ENCODE measurements around the gene PRAME. TPM values are rescaled to one million over a fixed set of nuclear protein-coding genes. Genes with fewer than 3 reads are reported as not detected.
"Not testable (repeated sequence)": the region's sequence is repeated elsewhere in the genome, so short reads cannot be mapped to it uniquely, and the experiment has no call there.

The PRAME gene
- total RNA-seq, 1 experiment from 2014 or later, result not detected

DNA sequence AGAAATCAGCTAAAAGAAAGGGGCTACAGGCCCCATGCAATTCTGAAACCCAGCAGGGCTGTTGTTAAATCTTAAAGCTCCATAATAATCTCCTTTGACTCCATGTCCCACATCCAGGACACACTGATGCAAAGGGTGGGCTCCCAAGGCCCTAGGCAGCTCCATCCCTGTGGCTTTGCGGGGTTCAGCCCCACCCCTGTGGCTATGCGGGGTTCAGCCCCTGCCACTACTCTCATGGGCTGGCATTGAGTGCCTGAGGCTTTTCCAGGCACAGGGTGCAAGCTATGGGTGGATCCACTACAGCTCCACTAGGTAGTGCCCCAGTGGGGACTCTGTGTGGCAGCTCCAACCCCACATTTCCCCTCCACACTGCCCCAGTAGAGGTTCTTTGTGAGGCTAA is 30.3 kb downstream of the PRAME start:
- DNase-seq, result no peak

DNA sequence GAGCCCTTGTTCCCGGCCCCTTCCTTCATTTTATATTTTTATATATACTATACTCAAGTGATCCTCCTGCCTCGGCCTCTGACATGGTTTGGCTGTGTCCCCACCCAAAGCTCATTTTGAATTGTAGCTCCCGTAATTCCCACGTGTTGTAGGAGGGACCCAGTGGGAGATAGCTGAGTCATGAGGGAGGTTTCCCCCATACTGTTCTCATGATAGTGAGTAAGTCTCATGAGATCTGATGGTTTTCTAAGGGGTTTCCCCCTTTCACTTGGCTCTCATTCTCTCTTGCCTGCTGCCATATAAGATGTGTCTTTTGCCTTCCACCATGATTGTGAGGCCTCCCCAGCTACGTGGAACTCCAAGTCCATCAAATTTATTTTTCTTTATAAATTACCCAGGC is 31.8 kb downstream of the PRAME start:
- Histone ChIP-seq H3K27me3 (ENCODE audit: control insufficient read depth, insufficient read depth, low read length) (peaks cover 11% of the 10 kb centered on the region), H3K36me3 (replicated peaks; ENCODE audit: control insufficient read depth, insufficient read depth, low read length) (no peaks in the 10 kb centered on the region), H3K4me3 (ENCODE audit: insufficient read depth, low read depth, low read length) (no peak overlapping the region)
- DNase-seq, result no peak

More for the DNA sequence above, 30.3 kb downstream of the PRAME start:
- H3K36me3 ChIP-seq (replicated peaks; ENCODE audit: control insufficient read depth, insufficient read depth, low read length), result no peaks in the 10 kb centered on the region
- H3K27me3 ChIP-seq (ENCODE audit: control insufficient read depth, insufficient read depth, low read length), result peaks cover 13% of the 10 kb centered on the region
- H3K4me3 ChIP-seq (ENCODE audit: insufficient read depth, low read depth, low read length), result no peak overlapping the region

DNA sequence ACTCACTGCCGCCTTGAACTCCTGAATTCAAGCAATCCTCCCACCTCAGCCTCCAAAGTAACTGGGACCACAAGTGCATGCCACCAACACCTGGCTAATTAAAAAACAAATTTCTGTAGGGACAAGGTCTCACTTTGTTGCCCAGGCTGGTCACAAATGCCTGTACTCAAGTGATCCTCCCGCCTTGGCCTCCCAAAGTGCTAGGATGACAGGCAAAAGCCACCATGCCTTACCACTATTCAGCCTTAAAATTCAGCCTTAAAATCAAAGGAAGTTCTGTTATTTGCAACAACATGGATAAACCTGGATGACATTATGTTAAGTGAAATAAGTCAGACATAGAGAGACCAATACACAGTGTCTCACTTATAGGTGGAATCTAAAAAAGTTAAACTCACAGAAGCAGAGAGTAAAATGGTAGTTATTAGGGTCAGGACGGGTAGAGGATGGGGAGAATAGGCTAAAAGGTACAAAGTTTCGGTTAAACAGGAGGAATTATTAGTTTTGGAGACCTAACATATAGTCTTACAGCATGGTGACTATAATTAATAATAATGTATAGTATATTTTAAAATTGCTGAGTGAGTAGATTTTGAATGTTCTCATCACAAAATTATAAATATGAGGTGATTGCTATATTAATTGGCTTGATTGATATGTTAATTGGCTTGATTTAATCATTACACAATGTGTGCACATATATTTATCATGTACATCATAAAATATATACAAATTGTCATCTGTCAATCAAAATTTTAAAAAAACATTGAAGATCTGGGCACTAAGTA is 32.7 kb downstream of the PRAME start:
- Histone ChIP-seq H3K4me3 (ENCODE audit: insufficient read depth, low read depth, low read length) (no peak overlapping the region), H3K36me3 (replicated peaks; ENCODE audit: control insufficient read depth, insufficient read depth, low read length) (no peaks in the 10 kb centered on the region), H3K27me3 (ENCODE audit: control insufficient read depth, insufficient read depth, low read length) (peaks cover 13% of the 10 kb centered on the region)
- DNase-seq, result no peak

DNA sequence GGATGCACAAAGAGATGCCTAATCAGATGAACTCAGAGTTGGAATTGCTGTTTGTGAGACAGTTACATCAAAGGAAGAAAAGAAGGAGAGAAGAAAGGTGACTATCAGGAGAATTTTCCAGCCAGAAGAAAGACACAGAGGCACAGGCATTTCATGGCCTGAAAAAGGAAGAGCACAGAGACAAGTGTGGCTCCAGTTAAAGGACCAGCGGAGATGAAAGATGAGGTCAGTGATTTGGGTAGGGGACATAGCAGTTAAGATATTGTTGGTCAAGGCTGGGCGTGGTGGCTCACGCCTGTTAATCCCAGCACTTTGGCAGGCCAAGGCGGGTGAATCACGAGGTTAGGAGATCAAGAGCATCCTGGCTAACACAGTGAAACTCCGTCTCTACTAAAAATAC is 35.6 kb downstream of the PRAME start:
- DNase-seq, result no peak
- H3K27me3 ChIP-seq (ENCODE audit: control insufficient read depth, insufficient read depth, low read length), result peaks cover 13% of the 10 kb centered on the region
- no peak overlapping the region for H3K4me3 ChIP-seq (ENCODE audit: insufficient read depth, low read depth, low read length)
- no peaks in the 10 kb centered on the region for H3K36me3 ChIP-seq (replicated peaks; ENCODE audit: control insufficient read depth, insufficient read depth, low read length)

DNA sequence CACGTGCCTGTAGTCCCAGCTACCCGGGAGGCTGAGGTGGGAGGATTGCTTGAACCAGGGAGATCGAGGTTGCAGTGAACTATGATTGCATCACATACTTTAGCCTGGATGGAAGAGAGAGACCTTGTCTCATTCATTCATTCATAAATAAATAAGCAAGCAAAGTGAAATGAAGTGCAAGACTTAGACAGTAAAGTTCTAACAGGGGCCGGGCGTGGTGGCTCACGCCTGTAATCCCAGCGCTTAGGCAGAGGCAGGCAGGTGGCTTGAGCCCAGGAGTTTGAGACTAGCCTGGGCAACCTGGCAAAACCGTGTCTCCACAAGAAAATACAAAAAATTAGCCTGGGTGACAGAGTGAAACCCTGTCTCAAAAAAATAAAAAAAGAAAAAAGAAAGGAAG is 37.4 kb downstream of the PRAME start:
- DNase-seq, result no peak
- peaks cover 12% of the 10 kb centered on the region for H3K27me3 ChIP-seq (ENCODE audit: control insufficient read depth, insufficient read depth, low read length)
- H3K4me3 ChIP-seq (ENCODE audit: insufficient read depth, low read depth, low read length), result no peak overlapping the region
- no peaks in the 10 kb centered on the region for H3K36me3 ChIP-seq (replicated peaks; ENCODE audit: control insufficient read depth, insufficient read depth, low read length)

DNA sequence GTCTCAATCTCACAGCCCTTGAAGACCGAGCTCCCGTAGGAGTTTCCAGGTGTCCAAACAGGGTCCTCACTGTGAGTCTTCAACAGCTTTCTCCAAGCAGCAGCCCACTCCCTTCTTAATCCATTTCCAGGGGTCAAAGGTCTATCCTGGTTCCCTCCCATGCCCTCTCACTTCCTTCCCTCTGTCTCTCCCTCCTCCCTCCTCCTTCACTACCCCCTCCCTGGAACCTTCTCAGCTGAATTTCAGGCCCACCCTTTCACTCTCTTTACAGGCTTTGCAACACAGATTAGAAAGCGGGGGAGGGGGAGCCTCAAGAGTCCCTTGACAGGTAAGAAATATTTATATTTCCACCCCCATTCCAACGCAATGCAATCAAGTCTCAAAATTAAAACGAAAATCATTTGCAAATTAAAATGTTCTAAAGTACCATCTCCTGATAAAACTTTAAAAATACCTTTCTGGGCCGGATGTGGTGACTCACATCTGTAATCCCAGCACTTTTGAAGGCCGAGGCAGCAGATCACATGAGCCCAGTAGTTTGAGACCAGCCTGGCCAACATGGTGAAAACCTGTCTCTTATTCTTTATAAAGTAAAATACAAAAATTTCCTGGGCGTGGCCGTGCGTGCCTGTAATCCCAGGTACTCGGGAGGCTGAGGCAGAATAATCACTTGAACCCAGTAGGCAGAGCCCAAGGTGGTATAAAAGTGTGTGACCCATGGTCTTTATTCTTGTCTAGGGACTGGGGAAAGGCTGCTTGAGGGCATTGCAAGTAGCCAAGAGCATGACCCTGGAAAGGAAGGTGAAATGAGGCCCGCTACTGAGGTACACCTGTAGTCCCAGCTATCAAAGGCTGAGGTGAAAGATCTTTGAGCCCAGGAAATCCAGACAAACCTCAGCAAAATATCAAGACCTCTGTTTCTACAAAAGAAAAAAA is 38.1 kb downstream of the PRAME start:
- Histone ChIP-seq H3K4me3 (ENCODE audit: insufficient read depth, low read depth, low read length) (no peak overlapping the region), H3K36me3 (replicated peaks; ENCODE audit: control insufficient read depth, insufficient read depth, low read length) (no peaks in the 10 kb centered on the region), H3K27me3 (ENCODE audit: control insufficient read depth, insufficient read depth, low read length) (peaks cover 14% of the 10 kb centered on the region)
- DNase-seq, result peak; percentile 19

DNA sequence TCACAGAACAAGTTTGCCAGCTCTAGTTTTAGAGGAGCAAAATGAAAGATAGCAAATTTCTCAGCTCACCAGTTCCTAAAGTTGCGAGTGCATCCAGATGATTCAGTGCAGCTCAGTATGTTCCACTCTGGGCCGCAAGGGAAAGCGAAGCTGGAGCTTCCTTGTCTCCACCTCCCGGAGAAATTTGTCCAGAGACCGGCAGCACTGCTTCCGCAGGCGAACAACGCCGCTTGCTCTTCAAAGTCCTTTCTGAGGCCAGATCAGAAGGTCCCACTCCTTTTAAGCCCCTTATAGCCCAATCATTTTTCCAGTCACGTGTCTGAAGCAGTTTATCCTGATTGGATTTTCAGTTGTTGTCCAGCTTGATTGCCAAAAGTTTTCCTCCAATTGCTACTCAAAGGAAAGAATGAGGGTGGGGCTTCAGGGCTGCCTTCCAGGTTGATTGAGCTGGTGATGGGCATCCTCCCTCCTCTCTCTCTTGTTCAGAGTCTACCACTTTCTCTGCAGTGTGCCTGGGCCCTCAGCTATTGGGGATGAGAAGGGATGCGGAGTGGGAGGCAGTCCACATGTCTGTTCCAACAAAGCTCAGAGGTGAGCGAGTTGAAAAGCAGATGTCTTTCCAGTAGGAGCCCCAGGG is 38.9 kb downstream of the PRAME start, which contains the start of gene ZNF280A:
TSS of gene ZNF280A (minus strand) at position 251 of the 637 bp plus-strand sequence. CDS start 4,640 bp downstream, outside the sequence.
- Histone ChIP-seq H3K36me3 (replicated peaks; ENCODE audit: control insufficient read depth, insufficient read depth, low read length) (no peaks in the 10 kb centered on the region), H3K4me3 (ENCODE audit: insufficient read depth, low read depth, low read length) (no peak within 1 kb of the TSS), H3K27me3 (ENCODE audit: control insufficient read depth, insufficient read depth, low read length) (peaks cover 16% of the 10 kb centered on the region)
- peak; percentile 49 for DNase-seq

DNA sequence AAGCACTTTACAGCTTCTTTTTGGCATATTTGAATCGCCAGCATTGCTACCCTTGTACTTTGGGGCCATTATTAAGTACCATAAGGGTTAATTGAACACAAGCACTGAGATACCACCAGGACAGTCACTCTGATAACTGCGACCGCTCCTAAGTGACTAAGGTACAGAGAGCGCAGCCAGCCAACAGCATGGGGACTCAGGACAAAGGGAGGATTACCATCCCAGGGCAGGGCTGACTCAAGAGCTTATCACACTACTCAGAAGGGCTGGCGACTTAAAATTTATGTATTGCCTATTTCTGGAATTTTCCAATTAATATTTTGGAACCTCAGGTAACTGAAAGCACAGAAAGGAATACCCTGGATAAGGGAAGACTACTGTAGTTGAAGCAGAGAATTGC is 39.5 kb downstream of the PRAME start:
- peak; percentile 26 for DNase-seq
- Histone ChIP-seq H3K27me3 (ENCODE audit: control insufficient read depth, insufficient read depth, low read length) (peaks cover 20% of the 10 kb centered on the region), H3K4me3 (ENCODE audit: insufficient read depth, low read depth, low read length) (no peak overlapping the region), H3K36me3 (replicated peaks; ENCODE audit: control insufficient read depth, insufficient read depth, low read length) (no peaks in the 10 kb centered on the region)

DNA sequence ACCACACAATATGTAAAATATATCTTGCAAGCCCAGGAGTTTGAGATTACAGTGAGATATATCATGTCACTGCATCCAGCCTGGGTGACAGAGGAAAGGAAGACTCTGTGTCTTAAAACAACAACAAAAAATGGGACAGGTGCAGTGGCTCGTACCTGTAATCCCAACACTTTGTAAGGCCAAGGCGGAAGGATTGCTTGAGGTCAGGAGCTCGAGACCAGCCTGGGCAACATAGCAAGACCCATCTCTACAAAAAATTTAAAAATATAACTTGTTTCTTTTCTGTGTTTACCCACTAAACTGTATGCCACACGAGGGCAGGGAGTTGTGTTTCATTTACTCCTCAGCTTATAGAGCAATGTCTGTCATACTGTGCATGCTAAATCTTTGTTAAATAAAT is 42.1 kb downstream of the PRAME start:
- Histone ChIP-seq H3K27me3 (ENCODE audit: control insufficient read depth, insufficient read depth, low read length) (peaks cover 29% of the 10 kb centered on the region), H3K4me3 (ENCODE audit: insufficient read depth, low read depth, low read length) (no peak overlapping the region), H3K36me3 (replicated peaks; ENCODE audit: control insufficient read depth, insufficient read depth, low read length) (no peaks in the 10 kb centered on the region)
- DNase-seq, result no peak

DNA sequence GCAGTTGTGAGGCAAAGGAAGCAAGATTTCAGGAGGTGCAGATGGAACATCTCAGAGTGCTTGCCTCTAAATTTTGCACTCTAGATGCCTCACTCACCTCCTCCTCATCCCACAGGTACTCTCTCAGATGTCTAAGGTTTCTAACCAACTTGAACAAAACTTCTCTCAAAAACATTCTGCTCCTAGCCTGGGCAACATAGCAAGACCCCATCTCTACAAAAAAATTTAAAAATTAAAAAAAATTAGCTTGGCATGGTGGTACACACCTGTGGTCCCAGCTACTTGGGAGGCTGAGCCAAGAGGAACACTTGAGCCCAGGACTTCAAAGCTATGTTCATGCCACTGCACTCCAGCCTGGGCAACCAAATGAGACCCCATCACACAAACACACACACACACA is 43.2 kb downstream of the PRAME start:
- Histone ChIP-seq H3K4me3 (ENCODE audit: insufficient read depth, low read depth, low read length) (no peak overlapping the region), H3K27me3 (ENCODE audit: control insufficient read depth, insufficient read depth, low read length) (peaks cover 30% of the 10 kb centered on the region), H3K36me3 (replicated peaks; ENCODE audit: control insufficient read depth, insufficient read depth, low read length) (no peaks in the 10 kb centered on the region)
- no peak for DNase-seq

DNA sequence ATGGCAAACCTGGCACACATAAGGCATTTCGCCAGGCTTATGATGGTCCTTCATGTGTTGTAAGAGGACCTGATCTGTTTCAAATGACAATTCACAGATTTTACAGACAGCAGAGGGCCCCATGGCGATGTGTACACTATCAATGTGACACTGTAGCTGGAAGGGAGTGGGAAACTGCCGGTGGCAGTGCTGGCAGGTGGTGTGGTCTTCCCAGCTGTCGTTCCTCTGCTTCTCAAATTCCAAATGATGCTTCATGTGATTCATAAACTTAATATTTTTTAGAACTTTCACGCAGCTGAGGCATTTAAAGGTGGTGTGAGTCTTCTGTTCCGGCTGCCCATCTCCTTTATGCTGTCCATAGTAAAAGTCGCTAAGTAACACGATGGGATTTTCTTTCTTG is 44.6 kb downstream of the PRAME start:
- H3K36me3 ChIP-seq (replicated peaks; ENCODE audit: control insufficient read depth, insufficient read depth, low read length); H3K4me3 ChIP-seq (ENCODE audit: insufficient read depth, low read depth, low read length); DNase-seq: not testable (repeated sequence)
- peaks cover 30% of the 10 kb centered on the region for H3K27me3 ChIP-seq (ENCODE audit: control insufficient read depth, insufficient read depth, low read length)

DNA sequence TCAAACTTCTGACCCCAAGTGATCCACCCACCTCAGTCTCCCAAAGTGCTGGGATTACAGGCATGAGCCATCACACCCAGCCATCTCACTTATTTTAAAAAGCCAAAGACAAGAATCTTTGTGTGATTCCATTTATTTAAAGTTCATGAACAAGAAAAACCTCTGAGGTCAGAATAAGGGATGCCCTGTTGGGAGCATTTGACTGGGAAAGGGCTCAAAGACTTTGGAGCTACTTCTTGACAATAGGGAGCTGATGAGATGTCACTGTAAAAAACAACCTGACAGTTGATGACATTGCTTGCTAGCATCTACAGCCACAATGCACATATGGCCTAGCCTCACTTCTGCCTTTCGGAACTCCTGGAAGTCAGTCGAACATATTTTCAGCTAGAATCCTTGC is 45.4 kb downstream of the PRAME start:
- peaks cover 30% of the 10 kb centered on the region for H3K27me3 ChIP-seq (ENCODE audit: control insufficient read depth, insufficient read depth, low read length)

DNA sequence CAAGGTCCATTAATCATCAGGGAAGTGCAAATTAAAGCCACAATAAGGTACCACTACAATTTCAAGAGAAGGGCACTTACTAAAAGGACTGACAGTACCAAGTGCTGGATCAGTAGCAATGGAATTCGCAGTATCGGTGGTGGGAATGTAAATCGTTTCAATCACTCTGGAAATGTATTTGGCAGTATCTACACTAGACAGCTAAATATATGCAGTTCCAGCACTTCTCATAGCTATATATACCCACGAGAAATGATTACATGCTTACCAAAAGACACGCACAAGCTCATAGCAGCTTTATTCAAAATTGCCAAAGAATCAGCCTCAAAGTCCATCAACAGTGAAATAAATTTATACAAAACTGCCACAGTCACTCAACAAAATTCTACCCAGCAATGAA is 46.1 kb downstream of the PRAME start:
- peaks cover 30% of the 10 kb centered on the region for H3K27me3 ChIP-seq (ENCODE audit: control insufficient read depth, insufficient read depth, low read length)
- no peak for DNase-seq
- no peak overlapping the region for H3K4me3 ChIP-seq (ENCODE audit: insufficient read depth, low read depth, low read length)
- no peaks in the 10 kb centered on the region for H3K36me3 ChIP-seq (replicated peaks; ENCODE audit: control insufficient read depth, insufficient read depth, low read length)

More for the DNA sequence above, 45.4 kb downstream of the PRAME start:
- Histone ChIP-seq H3K4me3 (ENCODE audit: insufficient read depth, low read depth, low read length) (no peak overlapping the region), H3K36me3 (replicated peaks; ENCODE audit: control insufficient read depth, insufficient read depth, low read length) (no peaks in the 10 kb centered on the region)
- no peak for DNase-seq

DNA sequence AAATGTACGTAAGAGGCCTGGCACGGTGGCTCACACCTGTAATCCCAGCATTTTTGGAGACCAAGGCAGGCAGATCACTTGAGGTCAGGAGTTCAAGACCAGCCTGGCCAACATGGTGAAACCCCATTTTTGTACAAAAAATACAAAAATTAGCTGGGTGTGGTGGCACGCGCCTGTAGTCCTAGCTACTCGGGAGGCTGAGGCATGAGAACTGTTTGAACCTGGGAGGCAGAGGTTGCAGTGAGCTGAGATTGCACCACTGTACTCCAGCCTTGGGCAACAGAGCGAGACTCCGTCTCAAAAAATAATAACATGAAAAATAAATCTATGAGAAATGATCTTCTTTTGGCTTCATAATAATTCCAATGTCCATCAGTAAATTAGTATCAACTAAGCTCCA is 48.2 kb downstream of the PRAME start:
- H3K36me3 ChIP-seq (replicated peaks; ENCODE audit: control insufficient read depth, insufficient read depth, low read length); H3K4me3 ChIP-seq (ENCODE audit: insufficient read depth, low read depth, low read length); DNase-seq: not testable (repeated sequence)
- H3K27me3 ChIP-seq (ENCODE audit: control insufficient read depth, insufficient read depth, low read length), result peaks cover 24% of the 10 kb centered on the region
